HG02610 (cell line): Measurements from ENCODE around the gene BRWD1.
A peak's percentile ranks its signal among the peaks of the same experiment; 100 is the strongest.

ENCODE experiments used
- ATAC-seq: cut with Tn5 transposase; IDR thresholded peaks from one replicate; pipeline ENCODE4 v1.9.1; 2021; ENCODE audit warnings: mild to moderate bottlenecking, moderate library complexity; ENCODE audit not compliant: unreplicated experiment

Gene BRWD1

GRCh38 chr21:39313571-39314142, at the start of gene BRWD1:
Gene BRWD1, minus strand, starts transcription at chr21:39313632. Its CDS starts 141 bp downstream, at chr21:39313491.
- peak; percentile 47 for ATAC-seq

GRCh38 chr21:39362733-39363132, 49.3 kb upstream of the BRWD1 start:
- ATAC-seq = no peak

- no peak for ATAC-seq
These were observed 46.0 kb upstream of the BRWD1 start for GRCh38 chr21:39359382-39359781.

- no peak for ATAC-seq
These were observed 39.9 kb upstream of the BRWD1 start for GRCh38 chr21:39353295-39353694.

- no peak for ATAC-seq
These were observed 36.9 kb upstream of the BRWD1 start for GRCh38 chr21:39350094-39351005.

- ATAC-seq = peak; percentile 86
These were observed 36.0 kb upstream of the BRWD1 start for GRCh38 chr21:39349211-39350093.

- ATAC-seq = peak; percentile 50
These were observed 35.2 kb upstream of the BRWD1 start, which contains the start of gene HMGN1 for GRCh38 chr21:39348355-39349210. Gene HMGN1, minus strand, starts transcription at chr21:39349088. Its CDS starts 171 bp downstream, at chr21:39348917.

- ATAC-seq = no peak
These were observed 34.6 kb upstream of the BRWD1 start for GRCh38 chr21:39348040-39348354.

- ATAC-seq = no peak
These were observed 34.1 kb upstream of the BRWD1 start for GRCh38 chr21:39347537-39347936.

GRCh38 chr21:39346671-39347331, 33.4 kb upstream of the BRWD1 start:
- no peak for ATAC-seq

- ATAC-seq = no peak
These were observed 32.8 kb upstream of the BRWD1 start for GRCh38 chr21:39346206-39346605.

GRCh38 chr21:39345440-39345839, 32.0 kb upstream of the BRWD1 start:
- ATAC-seq = no peak

- ATAC-seq = no peak
These were observed 31.4 kb upstream of the BRWD1 start for GRCh38 chr21:39344848-39345247.

- no peak for ATAC-seq
These were observed 28.0 kb upstream of the BRWD1 start for GRCh38 chr21:39341249-39341923.

- ATAC-seq = no peak
These were observed 27.3 kb upstream of the BRWD1 start for GRCh38 chr21:39340687-39341086.

- no peak for ATAC-seq
These were observed 25.8 kb upstream of the BRWD1 start for GRCh38 chr21:39339231-39339630.

GRCh38 chr21:39336457-39337008, 23.1 kb upstream of the BRWD1 start:
- no peak for ATAC-seq

- no peak for ATAC-seq
These were observed 21.2 kb upstream of the BRWD1 start for GRCh38 chr21:39334611-39335010.

- ATAC-seq = no peak
These were observed 18.7 kb upstream of the BRWD1 start for GRCh38 chr21:39332175-39332574.
